ENCODE data around the gene DENND11.

Gene DENND11

GRCh38 chr7:141715018-141715417 lies 13.1 kb upstream of the DENND11 start:
- no peak for DNase-seq (ENCODE audit: low spot score)
- Mint-ChIP-seq H3K27me3 (ENCODE audit: low read depth) (peaks cover 4% of the 10 kb centered on the region), H3K36me3 (ENCODE audit: low read depth) (no peaks in the 10 kb centered on the region), H3K4me1 (ENCODE audit: low read depth) (peaks cover 11% of the 10 kb centered on the region), H3K4me3 (no peak overlapping the region), H3K27ac (no peak overlapping the region), H3K9me3 (no peaks in the 10 kb centered on the region)

- H3K4me3 Mint-ChIP-seq: no peak overlapping the region
- no peaks in the 10 kb centered on the region for H3K9me3 Mint-ChIP-seq
- H3K27ac Mint-ChIP-seq: no peak overlapping the region
- no peak for DNase-seq (ENCODE audit: low spot score)
- peaks cover 4% of the 10 kb centered on the region for H3K27me3 Mint-ChIP-seq (ENCODE audit: low read depth)
- no peaks in the 10 kb centered on the region for H3K36me3 Mint-ChIP-seq (ENCODE audit: low read depth)
- peaks cover 11% of the 10 kb centered on the region for H3K4me1 Mint-ChIP-seq (ENCODE audit: low read depth)
These were observed 12.6 kb upstream of the DENND11 start for GRCh38 chr7:141714571-141714970.

- H3K9me3 Mint-ChIP-seq: no peaks in the 10 kb centered on the region
- H3K36me3 Mint-ChIP-seq (ENCODE audit: low read depth): no peaks in the 10 kb centered on the region
- H3K27me3 Mint-ChIP-seq (ENCODE audit: low read depth): peaks cover 4% of the 10 kb centered on the region
- H3K27ac Mint-ChIP-seq: no peak overlapping the region
- DNase-seq (ENCODE audit: low spot score): no peak
- peaks cover 11% of the 10 kb centered on the region for H3K4me1 Mint-ChIP-seq (ENCODE audit: low read depth)
- no peak overlapping the region for H3K4me3 Mint-ChIP-seq
These were observed 11.9 kb upstream of the DENND11 start for GRCh38 chr7:141713890-141714289.

- Mint-ChIP-seq H3K27ac (no peak overlapping the region), H3K9me3 (no peaks in the 10 kb centered on the region), H3K4me3 (no peak overlapping the region), H3K36me3 (ENCODE audit: low read depth) (no peaks in the 10 kb centered on the region), H3K4me1 (ENCODE audit: low read depth) (peaks cover 8% of the 10 kb centered on the region), H3K27me3 (ENCODE audit: low read depth) (peaks cover 4% of the 10 kb centered on the region)
- DNase-seq (ENCODE audit: low spot score): no peak
These were observed 10.8 kb upstream of the DENND11 start for GRCh38 chr7:141712603-141713255.

- H3K27ac Mint-ChIP-seq: no peak overlapping the region
- H3K4me3 Mint-ChIP-seq: no peak overlapping the region
- no peaks in the 10 kb centered on the region for H3K36me3 Mint-ChIP-seq (ENCODE audit: low read depth)
- H3K27me3 Mint-ChIP-seq (ENCODE audit: low read depth): peaks cover 7% of the 10 kb centered on the region
- H3K4me1 Mint-ChIP-seq (ENCODE audit: low read depth): peaks cover 4% of the 10 kb centered on the region
- no peak for DNase-seq (ENCODE audit: low spot score)
- H3K9me3 Mint-ChIP-seq: no peaks in the 10 kb centered on the region
These were observed 8.3 kb upstream of the DENND11 start for GRCh38 chr7:141710301-141710700.

- peaks cover 11% of the 10 kb centered on the region for H3K27me3 Mint-ChIP-seq (ENCODE audit: low read depth)
- H3K9me3 Mint-ChIP-seq: no peaks in the 10 kb centered on the region
- H3K4me3 Mint-ChIP-seq: no peak overlapping the region
- no peak overlapping the region for H3K27ac Mint-ChIP-seq
- peaks cover 4% of the 10 kb centered on the region for H3K4me1 Mint-ChIP-seq (ENCODE audit: low read depth)
- no peak for DNase-seq (ENCODE audit: low spot score)
- H3K36me3 Mint-ChIP-seq (ENCODE audit: low read depth): no peaks in the 10 kb centered on the region
These were observed 7.8 kb upstream of the DENND11 start for GRCh38 chr7:141709749-141710148.

- Mint-ChIP-seq H3K27ac (no peak overlapping the region), H3K27me3 (ENCODE audit: low read depth) (peaks cover 12% of the 10 kb centered on the region), H3K4me1 (ENCODE audit: low read depth) (peaks cover 4% of the 10 kb centered on the region), H3K4me3 (no peak overlapping the region), H3K36me3 (ENCODE audit: low read depth) (no peaks in the 10 kb centered on the region), H3K9me3 (no peaks in the 10 kb centered on the region)
- DNase-seq (ENCODE audit: low spot score): no peak
These were observed 7.4 kb upstream of the DENND11 start for GRCh38 chr7:141709318-141709717.

GRCh38 chr7:141708351-141708750 lies 6.4 kb upstream of the DENND11 start, which contains the start of gene WEE2:
Gene WEE2 (plus strand): TSS chr7:141708353. CDS start chr7:141708759, 406 bp downstream.
- Mint-ChIP-seq H3K4me1 (ENCODE audit: low read depth) (peaks cover 4% of the 10 kb centered on the region), H3K27ac (no peak within 1 kb of the TSS), H3K36me3 (ENCODE audit: low read depth) (no peaks in the 10 kb centered on the region), H3K4me3 (no peak within 1 kb of the TSS), H3K9me3 (no peaks in the 10 kb centered on the region), H3K27me3 (ENCODE audit: low read depth) (peaks cover 16% of the 10 kb centered on the region)
- DNase-seq (ENCODE audit: low spot score): no peak

GRCh38 chr7:141706239-141707064 lies 4.5 kb upstream of the DENND11 start:
- Mint-ChIP-seq H3K27me3 (ENCODE audit: low read depth) (peaks cover 21% of the 10 kb centered on the region), H3K36me3 (ENCODE audit: low read depth) (no peaks in the 10 kb centered on the region), H3K27ac (no peak overlapping the region), H3K9me3 (no peaks in the 10 kb centered on the region), H3K4me3 (no peak overlapping the region), H3K4me1 (ENCODE audit: low read depth) (peaks cover 4% of the 10 kb centered on the region)
- no peak for DNase-seq (ENCODE audit: low spot score)

GRCh38 chr7:141704741-141705140 lies 2.8 kb upstream of the DENND11 start:
- Mint-ChIP-seq H3K4me3 (no peak overlapping the region), H3K36me3 (ENCODE audit: low read depth) (peaks cover 3% of the 10 kb centered on the region), H3K9me3 (no peaks in the 10 kb centered on the region), H3K27ac (no peak overlapping the region), H3K27me3 (ENCODE audit: low read depth) (peaks cover 21% of the 10 kb centered on the region), H3K4me1 (ENCODE audit: low read depth) (peaks cover 16% of the 10 kb centered on the region)
- no peak for DNase-seq (ENCODE audit: low spot score)

GRCh38 chr7:141704112-141704511 lies 2.1 kb upstream of the DENND11 start:
- no peak for DNase-seq (ENCODE audit: low spot score)
- Mint-ChIP-seq H3K4me1 (ENCODE audit: low read depth) (peaks cover 19% of the 10 kb centered on the region), H3K27ac (no peak overlapping the region), H3K9me3 (no peaks in the 10 kb centered on the region), H3K36me3 (ENCODE audit: low read depth) (peaks cover 3% of the 10 kb centered on the region), H3K27me3 (ENCODE audit: low read depth) (peaks cover 21% of the 10 kb centered on the region), H3K4me3 (no peak overlapping the region)

GRCh38 chr7:141702892-141703291 lies 926 bp upstream of the DENND11 start:
- Mint-ChIP-seq H3K36me3 (ENCODE audit: low read depth) (peaks cover 3% of the 10 kb centered on the region), H3K4me1 (ENCODE audit: low read depth) (peaks cover 30% of the 10 kb centered on the region), H3K27me3 (ENCODE audit: low read depth) (peaks cover 21% of the 10 kb centered on the region), H3K9me3 (no peaks in the 10 kb centered on the region), H3K27ac (no peak overlapping the region), H3K4me3 (no peak overlapping the region)
- DNase-seq (ENCODE audit: low spot score): no peak

- Mint-ChIP-seq H3K4me3 (peak overlapping the region; percentile 69), H3K9me3 (no peaks in the 10 kb centered on the region), H3K36me3 (ENCODE audit: low read depth) (peaks cover 3% of the 10 kb centered on the region), H3K27me3 (ENCODE audit: low read depth) (peaks cover 17% of the 10 kb centered on the region), H3K4me1 (ENCODE audit: low read depth) (peaks cover 35% of the 10 kb centered on the region), H3K27ac (peak overlapping the region; percentile 80)
- peak; percentile 62 for DNase-seq (ENCODE audit: low spot score)
These were observed 398 bp downstream of the DENND11 start for GRCh38 chr7:141701489-141702046.

- Mint-ChIP-seq H3K4me1 (ENCODE audit: low read depth) (peaks cover 35% of the 10 kb centered on the region), H3K9me3 (no peaks in the 10 kb centered on the region), H3K4me3 (peak overlapping the region; percentile 69), H3K36me3 (ENCODE audit: low read depth) (peaks cover 3% of the 10 kb centered on the region), H3K27me3 (ENCODE audit: low read depth) (peaks cover 16% of the 10 kb centered on the region), H3K27ac (peak overlapping the region; percentile 73)
- DNase-seq (ENCODE audit: low spot score): no peak
These were observed 1.1 kb downstream of the DENND11 start for GRCh38 chr7:141700848-141701371.

All from T-helper 2 cell treated with Interferon-gamma antibody and Interleukin-4, amounts not matched to agents 5 μg/mL and 100 μg/mL, for 36 hours (primary cell).